GDM1 (cell line): Measurements from ENCODE around the gene SATB1.

Experiments used
- DNase-seq: peaks from one replicate; lab custom pipeline; 2025; lab: John Stamatoyannopoulos, UW

Gene SATB1

DNA sequence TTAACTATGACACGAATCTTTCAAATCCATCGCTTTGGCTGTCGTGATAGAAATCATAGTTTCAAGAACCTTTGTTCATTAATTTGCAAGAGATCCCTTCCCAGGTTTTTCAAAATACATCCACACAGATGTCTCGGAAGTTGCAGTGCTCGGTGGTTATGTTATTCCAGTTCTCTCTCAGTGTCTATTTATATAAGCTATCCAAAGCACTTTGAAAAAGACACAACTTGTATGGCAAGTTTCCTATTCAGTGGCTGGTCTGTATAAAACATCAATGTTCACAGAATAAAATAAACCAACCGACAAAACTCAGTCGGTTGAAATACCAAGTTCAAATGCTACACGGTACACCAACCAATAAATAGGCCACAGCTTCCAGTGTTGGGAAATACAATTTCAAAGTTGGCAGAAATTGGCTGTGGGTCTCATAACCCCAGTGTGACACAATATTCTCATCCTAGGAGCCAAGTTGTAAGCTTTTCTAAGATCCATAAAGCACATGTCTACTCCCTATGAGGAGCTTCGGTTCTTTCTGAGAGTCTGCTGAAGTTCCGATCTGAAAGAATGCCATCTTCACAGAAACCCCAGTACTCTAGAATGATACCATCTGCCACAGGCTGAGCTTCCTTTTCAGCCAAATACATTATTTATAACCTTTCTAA, 23.7 kb downstream of the SATB1 start:
- no peak for DNase-seq

DNA sequence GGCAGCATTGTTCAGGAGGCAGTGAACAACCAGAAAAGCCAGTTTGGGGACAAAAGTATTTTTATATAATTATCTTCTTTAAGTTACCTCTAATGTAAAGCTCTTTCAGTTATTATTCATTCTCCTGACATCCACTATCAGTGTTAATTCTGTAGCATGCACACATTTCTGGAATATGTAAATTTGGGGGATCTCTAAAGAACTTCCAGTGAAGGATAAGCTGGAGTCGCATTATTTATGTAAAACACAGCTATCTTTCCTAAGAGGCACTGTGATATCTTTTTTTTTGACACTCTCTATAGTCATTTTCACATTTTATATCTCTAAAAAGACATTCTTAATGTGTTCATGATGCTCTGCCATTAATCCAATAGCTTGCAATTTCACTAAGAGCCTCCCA, 26.7 kb downstream of the SATB1 start:
- no peak for DNase-seq

DNA sequence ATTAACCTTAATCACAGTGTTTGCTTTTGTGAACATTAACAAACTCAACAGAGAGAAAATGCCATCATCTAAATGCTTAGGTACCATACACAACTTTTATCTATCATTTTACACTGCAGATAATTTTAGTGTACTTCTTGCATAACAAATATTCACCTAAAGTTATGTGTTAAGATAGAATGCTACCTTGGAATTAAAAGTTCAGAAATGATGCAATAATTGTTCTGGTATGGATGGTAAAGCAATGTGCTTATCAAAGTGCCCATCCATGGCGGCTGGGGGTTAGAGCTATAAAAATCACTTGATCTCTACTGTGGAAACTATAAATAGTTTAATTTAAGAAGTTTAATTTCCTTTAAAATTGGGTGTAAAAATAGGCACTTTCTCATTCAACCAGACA, 28.7 kb downstream of the SATB1 start:
- DNase-seq = no peak

DNA sequence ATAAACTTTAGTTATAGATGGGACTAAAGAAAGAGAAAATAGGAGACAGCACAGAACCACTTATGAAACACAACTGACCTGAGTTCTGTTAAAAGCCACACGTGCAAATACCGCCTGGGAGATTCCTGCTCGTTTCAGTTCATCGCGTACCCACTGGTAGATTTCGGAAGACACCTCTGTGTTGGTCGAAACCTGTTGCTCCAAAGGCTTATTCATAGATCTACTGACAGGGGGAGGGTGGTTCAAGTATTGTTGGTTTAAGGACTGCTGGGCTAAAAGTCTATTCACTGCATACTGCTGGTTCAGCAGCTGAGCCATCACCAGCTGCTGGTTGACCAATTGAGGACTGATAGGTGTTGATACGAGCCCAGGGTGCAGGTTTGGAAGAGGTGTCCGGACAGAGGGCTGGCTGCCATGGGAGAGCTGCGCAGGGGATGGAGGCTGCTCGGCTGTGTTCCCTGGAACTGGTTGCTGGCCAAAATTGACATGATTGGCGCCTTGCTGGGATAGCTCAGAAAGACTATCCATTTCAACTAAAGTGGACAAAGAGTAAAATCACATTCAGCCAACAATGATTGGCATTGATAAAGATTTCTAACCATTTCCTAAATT, 30.6 kb downstream of the SATB1 start:
- no peak for DNase-seq

DNA sequence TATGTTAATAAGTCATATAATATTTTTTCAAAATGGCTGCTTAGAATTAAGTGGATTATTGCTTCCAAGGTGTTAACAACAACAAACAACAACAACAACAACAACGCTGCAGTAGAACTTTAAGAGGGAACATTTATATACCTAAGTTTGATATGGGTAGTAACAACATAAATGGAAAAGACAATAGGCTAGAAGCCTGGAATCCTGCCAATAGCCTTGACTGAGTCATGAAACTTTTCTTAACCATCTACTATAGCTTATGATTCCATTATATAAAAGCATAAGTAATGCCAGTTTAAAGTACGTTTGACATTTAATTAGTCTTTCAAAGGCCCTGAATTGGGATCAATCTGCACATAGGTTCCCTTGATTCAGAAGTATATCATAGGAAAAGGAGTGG, 31.2 kb downstream of the SATB1 start:
- no peak for DNase-seq

DNA sequence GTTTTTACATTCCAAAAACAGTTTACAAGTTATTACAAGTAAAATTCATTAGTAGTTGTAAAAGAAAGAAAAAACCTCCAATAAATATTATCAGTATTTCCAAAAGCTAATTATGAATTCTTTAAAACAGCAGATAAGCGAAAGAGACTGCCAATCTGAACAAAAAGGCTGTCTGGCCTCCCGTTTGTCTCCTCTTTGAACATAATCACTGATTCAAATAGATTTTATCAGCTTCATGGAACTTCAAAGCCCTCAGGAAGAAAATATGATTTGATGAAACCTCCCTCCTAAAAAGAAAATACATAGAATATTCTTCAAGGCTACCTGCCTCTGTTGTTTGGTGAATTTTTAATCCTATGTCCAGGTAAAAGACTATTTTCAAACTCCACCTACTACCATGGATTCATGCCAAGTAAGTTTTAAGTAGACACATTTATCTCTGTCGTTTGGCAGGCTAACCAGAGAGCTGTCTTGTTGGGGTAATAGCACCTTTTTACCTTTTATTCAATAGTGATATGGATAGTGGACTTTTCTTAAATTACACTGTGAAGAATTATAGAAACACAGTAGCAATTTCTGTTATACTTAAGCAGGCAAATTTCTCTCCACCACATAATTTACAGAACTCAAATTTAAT, 35.0 kb downstream of the SATB1 start:
- no peak for DNase-seq

DNA sequence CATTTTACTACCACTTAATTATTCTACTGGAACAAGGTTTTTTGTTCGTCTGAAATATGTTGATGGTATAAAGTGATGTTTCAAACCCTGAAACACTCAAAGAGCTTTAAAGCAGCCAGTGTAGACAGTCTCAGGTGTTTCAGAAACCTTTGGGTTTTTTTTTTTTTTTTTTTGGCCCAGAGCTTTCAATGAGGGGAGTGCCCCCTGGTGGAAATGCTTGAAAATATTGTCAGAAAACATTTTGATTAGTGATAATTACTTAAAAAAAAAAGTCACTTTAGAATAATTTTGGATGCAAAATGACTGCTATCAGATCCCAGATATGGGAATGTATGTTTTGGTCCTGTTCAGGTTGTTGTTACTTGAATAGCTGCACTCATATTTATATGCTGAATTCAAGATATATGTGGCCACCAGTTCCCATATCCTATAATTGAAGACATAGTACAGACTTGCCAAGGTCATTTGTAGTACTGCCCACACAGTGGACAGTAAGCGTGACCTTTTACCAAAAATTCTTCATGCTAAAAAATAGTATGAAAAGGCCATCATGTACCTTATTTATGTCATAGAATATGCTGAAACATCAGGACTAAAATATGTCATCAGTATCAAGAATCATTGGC, 35.9 kb downstream of the SATB1 start:
- DNase-seq = no peak

DNA sequence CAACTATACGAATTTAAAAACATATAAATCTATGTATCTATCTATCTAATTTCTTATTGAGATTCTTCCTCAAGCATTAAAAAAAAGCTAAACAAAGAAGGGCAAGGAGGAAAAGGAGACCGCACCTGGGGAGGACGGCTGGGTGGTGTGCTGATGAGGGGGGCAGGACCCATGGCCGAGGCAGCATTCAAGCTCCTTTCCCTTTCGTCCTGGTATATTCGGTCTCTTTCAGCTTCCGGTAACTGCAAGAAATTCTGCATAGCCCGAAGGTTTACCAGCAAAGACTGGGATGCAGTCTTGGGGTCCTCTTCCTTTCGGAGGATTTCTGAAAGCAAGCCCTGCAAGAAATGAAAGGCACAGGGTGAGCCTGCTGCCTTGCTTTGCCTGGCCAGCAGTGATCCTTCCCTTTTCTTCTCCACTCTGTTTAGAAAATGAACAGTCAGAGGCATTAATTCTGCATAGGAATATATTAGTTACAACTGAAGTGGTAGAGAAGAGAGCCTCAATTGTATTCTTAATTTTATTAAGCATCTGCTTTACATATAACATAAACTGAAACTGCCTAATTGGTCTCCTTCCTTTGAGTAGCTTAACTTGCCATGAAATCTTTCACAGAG, 38.8 kb downstream of the SATB1 start:
- DNase-seq = no peak

DNA sequence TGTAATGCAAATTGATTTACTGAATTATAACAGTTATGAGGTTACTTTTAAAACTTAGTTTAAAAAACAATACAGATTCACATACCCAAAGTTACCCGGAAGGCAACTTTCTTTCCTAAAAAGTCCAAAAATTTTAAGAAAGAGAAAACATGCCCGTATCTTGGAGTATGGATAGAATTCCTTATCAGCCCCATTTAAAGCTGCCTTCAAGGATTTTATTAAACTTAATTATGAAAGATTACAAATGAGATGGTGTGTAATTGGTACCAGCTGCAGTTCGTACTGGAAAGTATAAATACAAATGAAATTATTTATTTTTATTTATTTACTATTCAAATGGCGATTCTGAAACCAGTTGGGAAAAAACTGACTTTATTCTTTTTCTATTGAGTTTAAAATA, 39.4 kb downstream of the SATB1 start:
- DNase-seq = no peak

DNA sequence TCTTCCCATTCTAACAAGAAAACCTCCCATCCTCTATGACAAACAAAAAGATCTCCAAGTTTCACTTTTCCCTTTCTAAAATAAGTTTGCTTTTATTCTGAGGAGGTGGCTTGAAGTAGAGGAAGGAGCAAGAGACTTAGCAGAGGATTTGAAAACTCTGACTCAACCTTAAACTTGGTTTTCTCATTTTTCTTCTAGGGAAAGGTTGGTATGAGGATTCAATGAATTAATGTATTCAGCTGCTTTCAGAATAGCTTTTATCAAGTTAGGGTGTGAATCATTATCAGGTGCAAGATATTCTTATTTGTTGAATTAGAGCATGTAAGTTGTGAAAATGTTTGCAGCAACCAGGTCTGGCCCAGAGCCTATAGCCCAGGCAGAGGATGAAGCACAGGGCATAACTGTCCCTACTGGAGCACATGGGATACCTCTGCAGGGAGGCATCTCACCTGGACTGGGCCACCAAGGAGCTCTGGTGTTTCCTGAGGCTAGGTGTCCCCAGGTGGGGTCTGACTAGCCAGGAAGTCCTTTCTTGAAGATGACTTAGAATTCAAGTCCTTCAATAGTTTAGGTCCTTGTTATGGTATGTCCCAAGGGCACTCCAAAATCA, 42.3 kb downstream of the SATB1 start:
- no peak for DNase-seq

DNA sequence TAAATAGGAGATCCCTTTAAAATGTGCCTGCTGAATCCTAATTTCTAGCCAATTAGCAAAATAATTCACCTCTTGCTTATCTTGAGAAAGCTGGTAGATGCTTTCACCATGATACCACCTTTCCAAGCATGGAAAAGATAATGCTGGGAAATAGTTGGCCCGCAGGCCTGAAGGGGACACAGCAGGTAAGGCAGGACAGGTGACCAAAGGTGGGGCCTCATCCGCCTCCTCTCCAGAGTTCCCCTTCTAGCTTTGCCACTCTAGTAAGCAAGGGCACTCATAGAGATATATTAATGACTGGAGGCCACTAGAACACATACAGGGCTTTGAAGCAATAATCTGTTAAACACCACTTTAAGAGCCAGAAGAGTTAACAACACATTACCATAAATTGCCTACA, 45.5 kb downstream of the SATB1 start:
- no peak for DNase-seq

DNA sequence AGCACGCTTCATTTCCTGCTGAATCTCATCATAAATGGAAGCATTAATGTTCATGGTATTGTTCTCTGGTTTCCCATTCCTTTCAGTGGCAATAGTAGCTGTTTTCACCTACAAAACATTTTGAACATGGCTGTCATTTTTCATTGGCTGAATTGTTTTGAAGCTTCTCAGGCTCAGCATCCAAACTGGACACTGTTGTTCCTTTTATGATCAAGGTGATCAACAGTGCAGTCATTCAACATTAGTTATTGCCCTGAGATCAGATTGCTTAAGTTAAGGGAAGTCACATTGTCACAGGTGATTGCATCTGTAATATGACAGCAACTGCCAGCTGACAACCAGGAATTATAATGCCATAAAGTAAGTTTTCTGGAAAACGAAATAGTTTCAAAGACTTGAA, 46.9 kb downstream of the SATB1 start:
- no peak for DNase-seq

DNA sequence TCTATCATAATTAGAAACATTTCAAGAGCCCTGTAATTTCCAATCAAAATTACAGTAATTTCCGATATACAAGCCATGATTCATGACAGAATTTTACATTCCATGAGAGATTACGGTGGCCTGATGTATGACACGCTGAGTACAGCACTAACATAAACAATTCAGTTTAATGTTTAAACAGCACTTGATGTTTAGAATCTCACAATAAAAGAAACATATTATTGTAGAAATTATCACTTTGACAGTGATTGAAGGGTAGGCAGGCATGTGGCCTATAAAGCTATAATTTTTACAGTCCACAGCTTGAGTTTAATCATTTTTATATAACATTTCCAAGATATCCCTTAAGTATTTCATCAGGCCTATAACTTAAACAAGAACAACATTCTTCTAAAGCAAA, 48.5 kb downstream of the SATB1 start:
- DNase-seq = no peak

DNA sequence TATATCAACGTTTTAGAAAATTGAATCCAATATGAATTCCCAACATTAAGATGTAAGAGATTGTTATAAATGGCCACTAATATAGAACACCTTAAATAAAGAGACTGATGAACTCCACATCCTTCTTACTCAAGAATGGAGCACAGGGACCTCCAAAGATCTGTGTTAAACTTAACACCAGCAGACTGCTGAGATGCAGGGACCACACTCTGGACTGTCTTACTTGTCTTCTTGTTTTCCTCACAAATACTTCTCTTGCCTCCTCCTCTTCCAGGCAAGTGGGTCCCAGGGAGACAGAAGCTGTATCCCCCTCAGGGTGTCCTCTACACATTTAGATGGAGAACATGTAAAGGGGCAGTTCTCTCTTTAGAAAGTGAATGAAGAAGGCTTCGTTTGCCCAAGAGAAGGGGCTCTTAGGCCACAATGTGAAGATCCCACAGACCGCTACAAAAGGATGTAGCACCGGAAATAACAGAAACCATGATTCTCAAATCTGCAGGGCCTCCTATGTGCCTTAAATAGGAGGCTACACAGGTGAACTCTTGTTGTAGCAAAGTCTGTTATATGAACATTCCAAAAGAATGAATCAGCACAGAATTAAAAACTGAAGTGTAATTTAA, 52.2 kb downstream of the SATB1 start:
- no peak for DNase-seq

DNA sequence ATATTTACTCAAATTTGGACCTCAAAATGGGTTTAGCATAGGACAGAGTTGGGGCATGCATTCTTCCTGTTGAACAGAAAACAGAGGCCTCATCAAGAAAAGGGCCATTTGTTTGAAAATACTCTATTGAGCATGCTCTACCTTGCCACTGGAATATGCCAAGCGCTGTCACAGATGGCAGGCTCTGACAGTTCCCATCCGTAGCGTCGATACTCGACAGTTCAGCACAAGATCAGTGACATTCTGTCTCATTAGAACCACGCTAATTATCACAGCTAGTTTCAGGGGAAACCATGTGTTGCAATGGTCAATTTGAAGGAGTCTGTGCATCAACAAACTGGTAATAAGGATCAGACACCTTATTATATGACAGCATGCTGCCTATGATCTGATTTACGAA, 54.5 kb downstream of the SATB1 start:
- no peak for DNase-seq

DNA sequence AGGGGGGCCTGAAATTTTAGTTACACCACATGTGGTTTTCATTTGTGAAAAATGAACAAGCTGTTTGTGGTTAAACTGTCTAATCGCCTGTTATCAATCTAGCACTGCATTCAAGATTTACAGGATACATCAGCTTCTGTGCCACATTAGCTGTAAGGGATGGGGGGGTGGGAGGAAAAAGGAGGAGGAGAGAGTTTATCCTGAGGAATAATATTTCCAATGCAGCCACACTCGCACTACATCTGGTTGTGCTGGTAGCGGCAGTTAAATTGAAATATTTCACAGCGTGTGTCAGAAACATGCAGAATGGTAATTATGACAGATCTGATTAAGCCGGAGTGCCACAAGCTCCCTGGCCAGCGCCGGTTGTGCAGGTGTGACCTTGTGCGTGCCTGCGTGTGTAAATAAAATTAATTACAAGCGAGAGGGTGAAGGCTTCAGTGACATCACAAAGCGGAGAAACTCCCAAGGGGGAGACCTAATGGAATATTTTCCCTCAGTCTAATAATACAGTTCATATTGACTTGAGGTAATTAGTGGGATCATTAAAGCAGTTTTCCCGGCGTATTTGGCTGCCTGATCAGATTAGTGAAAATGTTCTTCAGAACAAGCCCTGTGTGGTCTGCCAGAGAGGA, 55.5 kb downstream of the SATB1 start:
- no peak for DNase-seq

DNA sequence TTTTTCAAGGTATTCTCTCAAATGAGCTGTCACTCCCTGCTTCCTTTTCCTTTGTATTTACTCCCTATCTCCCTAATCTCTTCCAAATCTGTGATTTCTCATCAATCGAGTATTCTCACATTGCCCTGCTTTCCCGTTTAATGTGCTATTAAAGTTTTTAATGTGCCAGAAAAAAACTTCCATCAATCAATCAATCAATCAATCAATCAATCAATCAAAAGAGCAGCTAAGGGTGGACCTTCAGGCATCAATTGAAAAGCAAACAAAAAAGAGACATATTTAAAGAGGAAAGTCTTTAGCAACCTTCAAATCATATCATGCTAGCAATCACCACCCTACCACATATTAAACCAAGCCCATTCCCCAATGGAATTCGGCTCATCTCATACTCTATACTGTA, 58.9 kb downstream of the SATB1 start:
- DNase-seq = no peak

DNA sequence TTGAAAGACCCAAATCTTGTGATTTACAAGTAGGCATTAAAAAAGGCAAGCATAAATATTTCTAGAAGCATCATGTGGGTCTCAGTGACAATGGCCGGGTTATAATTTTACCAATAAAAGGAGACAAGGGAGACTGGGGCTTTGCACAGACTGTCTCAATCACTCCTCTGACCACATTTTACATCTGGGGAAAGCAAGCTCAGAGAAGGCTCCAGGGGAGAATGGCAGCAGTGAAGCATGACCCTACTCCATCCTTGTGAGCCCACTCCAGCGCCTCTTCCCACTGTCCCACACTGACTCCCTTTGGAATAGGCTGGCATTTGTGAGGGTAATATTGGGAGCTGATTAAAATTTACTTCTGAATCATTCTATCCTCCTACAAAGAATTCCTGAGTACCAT, 61.8 kb downstream of the SATB1 start:
- DNase-seq = no peak

DNA sequence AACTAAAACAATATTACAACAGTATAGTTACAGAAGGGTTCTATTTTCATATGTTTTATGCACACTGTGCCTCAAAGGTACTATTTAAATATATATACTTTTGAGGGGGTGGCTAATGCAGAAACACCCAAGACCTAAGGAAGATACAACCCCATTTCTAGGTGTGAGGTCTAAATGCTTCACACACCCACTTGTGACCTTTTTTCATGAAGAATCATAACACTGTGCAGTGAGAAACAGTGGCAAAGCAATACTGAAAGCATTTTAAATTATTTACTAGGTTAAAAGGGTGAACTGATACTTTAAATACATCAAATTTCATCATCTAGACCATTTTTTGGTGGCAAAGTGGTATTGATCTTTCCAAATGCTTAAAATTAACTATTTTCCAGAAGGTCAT, 67.4 kb downstream of the SATB1 start:
- DNase-seq = no peak

DNA sequence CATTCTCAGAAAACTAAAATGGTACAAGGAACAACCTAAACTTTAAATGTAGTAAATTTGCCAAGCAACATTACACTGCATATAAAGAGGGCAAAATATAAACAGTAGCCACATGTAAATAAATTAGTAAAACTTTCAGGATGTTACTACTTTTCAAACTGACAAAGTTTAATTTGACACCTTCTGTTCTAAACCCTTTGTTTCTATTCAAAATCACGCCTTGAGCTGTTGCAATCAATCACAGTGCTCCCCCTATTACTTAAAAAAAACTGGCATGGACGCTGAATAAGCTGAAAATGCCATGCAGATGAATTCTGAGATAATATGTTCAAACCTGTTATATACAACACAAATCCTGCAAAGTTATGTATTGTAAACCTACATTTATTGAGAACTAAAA, 69.3 kb downstream of the SATB1 start:
- no peak for DNase-seq

DNA sequence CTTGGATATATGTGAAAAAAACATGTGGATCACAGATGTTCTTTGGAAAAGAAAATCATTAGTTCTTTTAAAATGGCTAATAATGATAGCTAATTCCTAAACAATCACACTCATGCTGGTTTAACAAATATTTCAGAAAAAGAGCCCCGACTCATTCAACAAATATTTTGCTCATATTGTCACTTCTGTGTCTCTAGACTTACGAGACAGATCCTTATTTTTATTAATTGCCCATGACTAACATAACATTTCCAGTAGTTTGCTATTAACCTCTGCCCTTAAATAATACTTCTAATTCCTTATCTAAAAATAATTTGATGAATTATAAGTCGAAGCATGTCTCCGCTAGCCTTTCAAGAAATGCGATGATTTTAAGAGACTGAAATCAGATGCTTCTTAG, 70.4 kb downstream of the SATB1 start:
- no peak for DNase-seq
